HEK293 (cell line): ENCODE results near the gene INPP5B.

Experiments
- GLI4 ChIP-seq: fragments of 450-650 bp; formaldehyde crosslinking; IDR thresholded peaks from 2 replicates; pipeline ENCODE4 v1.5.1; 2016; ENCODE audit warnings: missing biosample characterization, missing genetic modification characterization
- ZNF175 ChIP-seq: fragments of 450-650 bp; formaldehyde crosslinking; IDR thresholded peaks from 2 replicates; pipeline ENCODE4 v1.5.1; 2016; ENCODE audit warnings: missing biosample characterization, missing genetic modification characterization
- ZNF785 ChIP-seq: fragments of 450-650 bp; formaldehyde crosslinking; IDR thresholded peaks from 2 replicates; pipeline ENCODE4 v1.5.1; 2016; ENCODE audit warnings: missing biosample characterization, missing genetic modification characterization
- ZXDB ChIP-seq: fragments of 450-650 bp; formaldehyde crosslinking; IDR thresholded peaks from 2 replicates; pipeline ENCODE4 v1.5.1; 2016; ENCODE audit warnings: missing biosample characterization, missing genetic modification characterization

- TF ChIP-seq ZXDB: no peak
- no peak for TF ChIP-seq ZNF785 (tag by site-specific recombination)
- no peak for TF ChIP-seq GLI4 (tag by site-specific recombination)
- no peak for TF ChIP-seq ZNF175 (tag by site-specific recombination)
Measured at GRCh38 chr1:37879865-37880264, 67.0 kb downstream of the INPP5B start.
